GM12878 (cell line): ENCODE results near the gene CNTNAP2. TPM values are rescaled to one million over a fixed set of nuclear protein-coding genes. Genes with fewer than 3 reads are reported as not detected.
A peak's percentile ranks its signal among the peaks of the same experiment; 100 is the strongest.

Experiments
- ATAC-seq: fragments of 200-7000 bp; cut with Tn5 transposase; 3 replicates; pipeline ENCODE4 v1.9.1; 2020; ENCODE audit warnings: mild to moderate bottlenecking, moderate library complexity
- BruUV-seq: library from RNA; stranded (reverse); fragments of 400-500 nt; replicated peaks from 2 replicates; lab custom pipeline; 2021; lab: Mats Ljungman, UMichigan
- CTCF ChIA-PET: fragments of 300-600 bp; sonication (Branson Sonifier 250); formaldehyde crosslinking; extraction: SDS; loops from one replicate; lab custom pipeline; 2021; ENCODE audit warnings: inconsistent platforms; lab: Yijun Ruan, JAX
- POLR2A ChIA-PET: fragments of 350-600 bp; formaldehyde crosslinking; extraction: SDS; loops from one replicate; lab custom pipeline; 2021; ENCODE audit warnings: inconsistent platforms; lab: Charles Lee
- RAD21 ChIA-PET: fragments of 300-600 bp; sonication (Branson Sonifier 250); formaldehyde crosslinking; loops from one replicate; lab custom pipeline; 2023; ENCODE audit warnings: antibody characterized with exemption; ENCODE audit not compliant: unreplicated experiment; lab: Charles Lee
- SMC1A ChIA-PET: fragments of 300-600 bp; sonication (Branson Sonifier 250); formaldehyde crosslinking; loops from one replicate; lab custom pipeline; 2023; ENCODE audit not compliant: unreplicated experiment, uncharacterized antibody; lab: Charles Lee
- DNase-seq: peaks from one replicate; pipeline ENCODE4 v3.0.0-alpha.2; 2011; ENCODE audit warnings: low read depth, low spot score
- FAIRE-seq: peaks from 3 replicates; lab custom pipeline; 2011; peaks lifted over from hg19 to GRCh38; lab: Jason Lieb, UNC
- H2AFZ ChIP-seq: 2 replicates; pipeline ENCODE4 v1.6.0; 2011; ENCODE audit warnings: low read depth, low read length, control low read depth; ENCODE audit not compliant: control insufficient read depth
- H3K27ac ChIP-seq: 2 replicates; pipeline ENCODE4 v1.5.1; 2011; ENCODE audit warnings: control low read depth; ENCODE audit not compliant: control insufficient read depth, insufficient read depth
- H3K27me3 ChIP-seq, 2 experiments: replicated peaks in 1 of 2; 2 replicates each; pipeline versions ENCODE4 v1.6.0 to v1.6.1; 2011; ENCODE audit warnings: low read length in 1 of 2; ENCODE audit not compliant: control insufficient read depth in 2 of 2, insufficient read depth in 2 of 2
- H3K36me3 ChIP-seq, 2 experiments: 2 replicates each; pipeline ENCODE4 v1.5.1; 2011; ENCODE audit warnings: low read length in 1 of 2; ENCODE audit not compliant: control insufficient read depth in 2 of 2, insufficient read depth in 2 of 2
- H3K4me1 ChIP-seq: 2 replicates; pipeline ENCODE4 v1.6.1; 2011; ENCODE audit warnings: mild to moderate bottlenecking, low read length, moderate library complexity, mixed read lengths; ENCODE audit not compliant: control insufficient read depth, insufficient read depth
- H3K4me2 ChIP-seq: 2 replicates; pipeline ENCODE4 v1.6.0; 2011; ENCODE audit warnings: control low read depth; ENCODE audit not compliant: control insufficient read depth, insufficient read depth
- H3K4me3 ChIP-seq: fragments of 200-600 bp; sonication (generic); 2 replicates; pipeline ENCODE4 v1.5.1; 2016
- H3K79me2 ChIP-seq: 2 replicates; pipeline ENCODE4 v1.6.0; 2011; ENCODE audit warnings: low read length; ENCODE audit not compliant: control insufficient read depth, insufficient read depth
- H3K9ac ChIP-seq: 2 replicates; pipeline ENCODE4 v1.8.0; 2011; ENCODE audit warnings: low read length, control low read depth, mixed read lengths; ENCODE audit not compliant: control insufficient read depth, insufficient read depth
- H3K9me3 ChIP-seq: replicated peaks from 3 replicates; pipeline ENCODE4 v1.5.1; 2011; ENCODE audit warnings: mild to moderate bottlenecking, low read length; ENCODE audit not compliant: control insufficient read depth, insufficient read depth
- H4K20me1 ChIP-seq: 2 replicates; pipeline ENCODE4 v1.6.0; 2011; ENCODE audit not compliant: control insufficient read depth, insufficient read depth
- CBX3 ChIP-seq: fragments of 200-600 bp; sonication (generic); IDR thresholded peaks from 2 replicates; pipeline ENCODE4 v1.6.1; 2016; ENCODE audit warnings: low read depth, borderline replicate concordance
- CEBPZ ChIP-seq: fragments of 150-350 bp; IDR thresholded peaks from 2 replicates; pipeline ENCODE4 v1.6.1; 2016; ENCODE audit warnings: low read depth, low read length
- FOXM1 ChIP-seq: IDR thresholded peaks from 2 replicates; pipeline ENCODE4 v1.6.1; 2012; ENCODE audit warnings: low read depth, mild to moderate bottlenecking, inconsistent platforms, low read length, moderate library complexity
- HDAC6 ChIP-seq: fragments of 200-600 bp; sonication (generic); IDR thresholded peaks from one replicate; pipeline ENCODE4 v1.8.0; 2017; ENCODE audit warnings: antibody characterized with exemption; ENCODE audit not compliant: unreplicated experiment
- HDGF ChIP-seq: fragments of 450-650 bp; IDR thresholded peaks from 2 replicates; pipeline ENCODE4 v1.6.1; 2016; ENCODE audit warnings: antibody characterized with exemption
- KAT2A ChIP-seq: conservative IDR thresholded peaks from 2 replicates; pipeline ENCODE4 v1.6.1; 2011; ENCODE audit warnings: low read depth, low read length; ENCODE audit not compliant: control insufficient read depth
- MTA2 ChIP-seq: fragments of 450-650 bp; IDR thresholded peaks from 2 replicates; pipeline ENCODE4 v1.6.1; 2016; ENCODE audit warnings: low read depth, mild to moderate bottlenecking, moderate library complexity
- NFYA ChIP-seq: IDR thresholded peaks from 2 replicates; pipeline ENCODE4 v1.6.1; 2011; ENCODE audit warnings: low read depth, mild to moderate bottlenecking, low read length, improper control_type of control experiment, borderline replicate concordance
- NRF1 ChIP-seq: conservative IDR thresholded peaks from 2 replicates; pipeline ENCODE4 v1.6.1; 2011; ENCODE audit warnings: mild to moderate bottlenecking, low read depth, low read length, improper control_type of control experiment
- POLR2AphosphoS5 ChIP-seq: IDR thresholded peaks from 2 replicates; pipeline ENCODE4 v1.6.1; 2011; ENCODE audit warnings: mild to moderate bottlenecking, low read length, inconsistent platforms
- RAD21 ChIP-seq: IDR thresholded peaks from 2 replicates; pipeline ENCODE4 v1.6.1; 2011; ENCODE audit warnings: mild to moderate bottlenecking, low read depth, low read length, moderate library complexity; ENCODE audit not compliant: insufficient read depth
- SIN3A ChIP-seq: IDR thresholded peaks from 2 replicates; pipeline ENCODE4 v1.6.1; 2012; ENCODE audit warnings: low read depth, low read length, improper control_type of control experiment
- SMC3 ChIP-seq: IDR thresholded peaks from 2 replicates; pipeline ENCODE4 v1.6.1; 2011; ENCODE audit warnings: low read length, improper control_type of control experiment, borderline replicate concordance
- TCF7 ChIP-seq: IDR thresholded peaks from 2 replicates; pipeline ENCODE4 v1.6.1; 2014; ENCODE audit warnings: antibody characterized with exemption, borderline replicate concordance
- ZBED1 ChIP-seq: IDR thresholded peaks from 2 replicates; pipeline ENCODE4 v1.6.1; 2016; ENCODE audit warnings: borderline replicate concordance
- ZNF207 ChIP-seq: fragments of 450-650 bp; IDR thresholded peaks from 2 replicates; pipeline ENCODE4 v1.6.1; 2014; ENCODE audit warnings: antibody characterized with exemption, mild to moderate bottlenecking, borderline replicate concordance
- WGBS: methylation state at CpG from one replicate; pipeline ENCODE4 v1.1.6; 2016; ENCODE audit warnings: low lambda C conversion rate; ENCODE audit not compliant: insufficient replicate concordance, insufficient coverage; ENCODE audit errors: missing lambda C conversion rate; 5-methylcytosine and 5-hydroxymethylcytosine counted together
- in situ Hi-C: fragments of 300-500 bp; cut with MboI; formaldehyde crosslinking; loops from 9 replicates; pipeline ENCODE4 v1.14.3; 2018; ENCODE audit warnings: mixed read lengths
- intact Hi-C: fragments of 100-400 bp; cut with micrococcal nuclease; formaldehyde crosslinking; loops from one replicate; pipeline ENCODE4 v1.14.2; 2022; ENCODE audit not compliant: unreplicated experiment
- polyA plus RNA-seq, 11 experiments: library from polyadenylated mRNA; depleted of rRNA in 4 of 11; unstranded in 6 of 11; stranded (reverse) in 5 of 11; fragments of >200 nt; fragmentation: Nextera tagmentation in 4 of 11; fragmentation: Illumina TruSeq in 1 of 11; extraction: Ambion mirVana in 4 of 11; extraction: Trizol in 1 of 11; gene quantifications; 1 replicate in 1 of 11; 2 replicates in 10 of 11; pipeline versions ENCODE4 v1.2.1 to v1.2.3, GENCODE V29; 2011 to 2016; ENCODE audit warnings: inconsistent platforms in 2 of 11, missing spikeins in 2 of 11, low read depth in 1 of 11
- total RNA-seq, 4 experiments: library from RNA; depleted of rRNA in 3 of 4; stranded (reverse); fragments of >200 nt in 3 of 4; fragmentation: Illumina TruSeq in 1 of 4; extraction: Trizol in 1 of 4; gene quantifications; 2 replicates each; pipeline versions ENCODE4 v1.2.1 to v1.2.3, GENCODE V29; 2013 to 2021
- TF ChIP-seq, protein P1 (sequence below): IDR thresholded peaks from 2 replicates; pipeline ENCODE4 v1.6.1; 2012; ENCODE audit warnings: low read depth, low read length, improper control_type of control experiment

Gene CNTNAP2
- total and polyA plus RNA-seq, 10 of the 15 experiments (the other 5 are each of a cell fraction or from before 2014, with no cell fraction given): 0.03 to 0.08 (median 0.03) TPM; not detected in 7

DNA sequence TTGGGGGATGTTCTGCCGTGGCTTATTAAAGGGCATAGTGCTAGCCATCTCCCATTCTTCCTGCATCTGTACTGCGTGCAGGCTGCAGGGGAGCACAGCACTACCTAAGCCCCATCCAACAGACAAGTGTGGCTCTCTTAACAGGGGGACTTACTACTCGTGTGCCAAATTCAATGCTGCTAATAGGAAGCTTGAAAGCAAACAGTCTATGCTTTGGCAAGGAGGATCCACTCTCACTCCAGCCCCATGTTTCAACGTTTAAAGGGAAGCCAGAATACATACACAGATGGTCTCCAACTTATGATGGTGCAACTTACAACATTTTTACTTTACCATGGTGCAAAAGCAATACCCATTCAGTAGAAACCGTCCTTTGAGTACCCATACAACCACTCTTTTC lies 2245.9 kb downstream of the CNTNAP2 start (continued):
- TF ChIP-seq FOXM1: no peak

- in situ Hi-C loops (no loop called here), intact Hi-C loops (no loop called here)
- POLR2A ChIA-PET: no interaction called here
- FAIRE-seq: no peak
- no peaks in the 10 kb centered on the region for H3K4me1 ChIP-seq
- 23% methylated on average over 9 of the region's 9 CpGs for WGBS
- H2AFZ ChIP-seq: no peak overlapping the region
- no peak overlapping the region for H3K4me2 ChIP-seq
- ATAC-seq: peak; percentile 25; the same call in 1 of the 3 replicates
- SMC1A ChIA-PET: interaction anchor here (0.5 to 0.6 kb wide), 2 partner anchors 170 to 355 kb away, joined by 3 read pairs; no protein-coding TSS in a partner anchor
- no peak for DNase-seq
- no TSS peak for BruUV-seq
- H3K27me3 ChIP-seq: no peaks in the 10 kb centered on the region
- H3K4me3 ChIP-seq: no peak overlapping the region
- H3K36me3 ChIP-seq: no peaks in the 10 kb centered on the region
- RAD21 ChIA-PET: interaction anchor here (1.2 kb wide), 1 partner anchor 31 kb away, joined by 4 read pairs; no protein-coding TSS in a partner anchor
- H3K9ac ChIP-seq: no peak overlapping the region
- no peaks in the 10 kb centered on the region for H4K20me1 ChIP-seq
- H3K9me3 ChIP-seq: no peaks in the 10 kb centered on the region; the same call in 1 of the 3 replicates
- no peak overlapping the region for H3K27ac ChIP-seq
- no peaks in the 10 kb centered on the region for H3K79me2 ChIP-seq
- CTCF ChIA-PET: interaction anchor here (1.0 kb wide), 1 partner anchor 102 kb away, joined by 3 read pairs; no protein-coding TSS in a partner anchor
- TF ChIP-seq RAD21 (no peak), SIN3A (no peak), SMC3 (no peak), TCF7 (no peak), HDAC6 (no peak), POLR2AphosphoS5 (no peak), KAT2A (no peak), CBX3 (no peak), NRF1 (no peak), ZNF207 (no peak), MTA2 (no peak), NFYA (no peak), CEBPZ (no peak), ZBED1 (no peak), HDGF (no peak)
- TF ChIP-seq, protein P1, sequence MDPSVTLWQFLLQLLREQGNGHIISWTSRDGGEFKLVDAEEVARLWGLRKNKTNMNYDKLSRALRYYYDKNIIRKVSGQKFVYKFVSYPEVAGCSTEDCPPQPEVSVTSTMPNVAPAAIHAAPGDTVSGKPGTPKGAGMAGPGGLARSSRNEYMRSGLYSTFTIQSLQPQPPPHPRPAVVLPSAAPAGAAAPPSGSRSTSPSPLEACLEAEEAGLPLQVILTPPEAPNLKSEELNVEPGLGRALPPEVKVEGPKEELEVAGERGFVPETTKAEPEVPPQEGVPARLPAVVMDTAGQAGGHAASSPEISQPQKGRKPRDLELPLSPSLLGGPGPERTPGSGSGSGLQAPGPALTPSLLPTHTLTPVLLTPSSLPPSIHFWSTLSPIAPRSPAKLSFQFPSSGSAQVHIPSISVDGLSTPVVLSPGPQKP: no peak
These were observed 2251.3 kb downstream of the CNTNAP2 start for GRCh38 chr7:148367731-148368475.
